SK-N-MC (cell line): ENCODE data around the gene SNHG17.

Source experiments
- EZH2 ChIP-seq: fragments of 200-600 bp; sonication (generic); IDR thresholded peaks from one replicate; pipeline ENCODE4 v1.6.1; 2017; ENCODE audit warnings: antibody characterized with exemption
- FOXP2 ChIP-seq: optimal IDR thresholded peaks from 2 replicates; pipeline ENCODE3; 2011; ENCODE audit warnings: mild to moderate bottlenecking, moderate library complexity; ENCODE audit not compliant: insufficient read depth; ENCODE audit errors: extremely low read length, control extremely low read depth
- POLR2AphosphoS5 ChIP-seq: IDR thresholded peaks from 2 replicates; pipeline ENCODE4 v1.6.1; 2012; ENCODE audit warnings: mild to moderate bottlenecking, low read depth, low read length, borderline replicate concordance

GRCh38 chr20:38386851-38387250, 48.3 kb downstream of the SNHG17 start:
- TF ChIP-seq EZH2 (no peak), POLR2AphosphoS5 (no peak), FOXP2 (no peak)
